ENCODE results near the gene ASIC3. TPM values are rescaled to one million over a fixed set of nuclear protein-coding genes. Genes with fewer than 3 reads are reported as not detected.

ASIC3 gene
- total and polyA plus RNA-seq, 2 donors (not counting 3 experiments of a cell fraction or from before 2014, with no cell fraction given), result 0.69 to 0.70 TPM

DNA sequence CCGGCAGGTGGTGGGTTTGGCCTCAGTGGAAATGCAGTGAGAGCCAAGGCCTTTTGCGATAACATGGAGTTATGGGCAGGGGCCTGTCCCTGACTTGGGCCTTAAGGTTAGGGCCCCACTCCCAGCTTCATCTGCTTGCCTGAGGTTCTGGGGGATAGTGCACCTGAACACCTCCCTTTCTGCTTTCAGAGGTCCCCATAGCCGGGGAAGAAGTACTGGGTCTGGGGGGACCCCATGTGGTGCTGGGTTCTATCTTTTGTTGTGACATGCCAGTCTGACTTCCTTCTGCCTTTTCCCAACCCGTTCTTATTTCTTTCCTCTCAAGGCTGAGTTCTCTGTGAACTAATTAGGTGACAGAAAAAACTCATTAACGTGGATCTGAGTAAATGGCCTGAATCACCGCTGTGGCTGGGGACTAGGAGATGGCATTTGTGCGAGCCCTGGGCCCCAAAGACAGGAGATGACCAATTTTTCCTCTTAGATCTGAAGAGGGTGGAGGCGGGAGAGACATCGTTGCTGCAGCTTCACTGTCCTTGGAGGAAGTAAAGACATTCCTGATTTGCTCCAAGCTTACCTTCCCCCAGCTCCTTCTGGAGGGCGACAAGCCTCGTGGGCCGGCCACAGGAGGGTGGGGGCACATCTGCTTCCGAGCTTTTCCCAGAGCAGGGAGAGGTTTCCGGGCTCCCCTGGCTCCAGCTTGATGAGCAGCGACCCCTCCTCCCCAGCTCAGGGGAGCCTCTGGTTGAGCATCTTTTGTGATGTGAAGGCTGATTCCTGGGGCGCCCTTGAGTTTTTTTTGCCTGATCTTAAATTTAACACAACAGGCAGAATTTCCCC lies 39.9 kb downstream of the ASIC3 start:
- POLR2A ChIA-PET, result interaction anchor here (0.6 kb wide), 1 partner anchor 701 kb away, joined by 7 read pairs; no protein-coding TSS in a partner anchor
- FAIRE-seq, result peak; percentile 38
- H3K79me2 ChIP-seq (ENCODE audit: control insufficient read depth, insufficient read depth, low read length), result peaks cover 59% of the 10 kb centered on the region

DNA sequence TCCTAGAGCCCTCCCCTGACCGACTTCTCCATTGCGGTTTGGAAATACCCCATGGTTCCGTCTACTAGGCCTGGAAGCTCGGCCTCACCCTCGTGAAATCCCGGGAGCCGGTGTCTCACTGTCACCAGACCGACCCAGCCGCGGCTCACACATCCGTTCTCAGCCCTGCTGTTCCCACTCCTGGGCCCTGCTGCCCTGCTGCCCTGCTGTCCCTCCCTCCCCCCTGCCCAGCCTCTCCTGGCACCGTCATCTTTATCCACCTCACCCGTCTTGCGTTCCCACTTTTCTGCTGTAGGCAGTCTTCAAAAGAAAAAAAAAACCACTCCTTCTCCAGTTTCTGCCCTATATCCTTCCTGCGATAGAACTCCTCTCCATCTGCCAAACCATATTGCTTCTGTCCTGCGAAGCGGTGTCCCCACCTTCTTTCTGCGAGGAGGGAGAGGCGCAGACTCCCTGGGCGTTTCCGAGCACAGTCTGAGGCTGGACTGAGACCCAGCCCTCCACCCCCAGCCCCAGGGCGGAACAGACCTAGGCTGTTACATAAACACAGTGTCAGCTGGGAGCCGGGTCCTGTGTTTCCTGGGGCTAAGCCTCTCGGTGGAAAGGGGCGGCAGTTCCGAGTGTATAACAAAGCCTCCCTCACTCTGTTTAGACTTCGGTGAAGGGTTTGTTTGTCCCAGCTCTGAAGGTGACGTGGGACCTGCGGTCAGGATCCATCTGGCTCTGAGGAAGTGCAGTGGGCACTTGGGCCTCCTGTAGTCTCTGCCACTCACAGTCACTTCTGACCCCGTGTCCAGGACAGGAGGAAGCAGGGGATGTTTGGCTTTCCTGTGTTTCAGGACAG lies 40.7 kb downstream of the ASIC3 start:
- peaks cover 67% of the 10 kb centered on the region for H3K79me2 ChIP-seq (ENCODE audit: control insufficient read depth, insufficient read depth, low read length)
- peaks cover 47% of the 10 kb centered on the region for H3K4me1 ChIP-seq (ENCODE audit: control insufficient read depth, extremely low read depth, insufficient read depth, low read length)
- TF ChIP-seq, protein P1, sequence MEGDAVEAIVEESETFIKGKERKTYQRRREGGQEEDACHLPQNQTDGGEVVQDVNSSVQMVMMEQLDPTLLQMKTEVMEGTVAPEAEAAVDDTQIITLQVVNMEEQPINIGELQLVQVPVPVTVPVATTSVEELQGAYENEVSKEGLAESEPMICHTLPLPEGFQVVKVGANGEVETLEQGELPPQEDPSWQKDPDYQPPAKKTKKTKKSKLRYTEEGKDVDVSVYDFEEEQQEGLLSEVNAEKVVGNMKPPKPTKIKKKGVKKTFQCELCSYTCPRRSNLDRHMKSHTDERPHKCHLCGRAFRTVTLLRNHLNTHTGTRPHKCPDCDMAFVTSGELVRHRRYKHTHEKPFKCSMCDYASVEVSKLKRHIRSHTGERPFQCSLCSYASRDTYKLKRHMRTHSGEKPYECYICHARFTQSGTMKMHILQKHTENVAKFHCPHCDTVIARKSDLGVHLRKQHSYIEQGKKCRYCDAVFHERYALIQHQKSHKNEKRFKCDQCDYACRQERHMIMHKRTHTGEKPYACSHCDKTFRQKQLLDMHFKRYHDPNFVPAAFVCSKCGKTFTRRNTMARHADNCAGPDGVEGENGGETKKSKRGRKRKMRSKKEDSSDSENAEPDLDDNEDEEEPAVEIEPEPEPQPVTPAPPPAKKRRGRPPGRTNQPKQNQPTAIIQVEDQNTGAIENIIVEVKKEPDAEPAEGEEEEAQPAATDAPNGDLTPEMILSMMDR (IDR thresholded peaks at IDR 0.05; ENCODE audit: extremely low read depth in 1 of 2, insufficient read depth in 1 of 2, low read depth in 1 of 2, low read length in 2 of 2), result no peak
- TF ChIP-seq FOS (IDR thresholded peaks at IDR 0.05; ENCODE audit: borderline replicate concordance, insufficient read depth, low read length) (peak; percentile 55), JUN (IDR thresholded peaks at IDR 0.05; ENCODE audit: borderline replicate concordance, insufficient read depth, insufficient read length, low read depth) (peak; percentile 54), EZH2 (IDR thresholded peaks at IDR 0.05; ENCODE audit: borderline replicate concordance, low read depth, low read length, severe bottlenecking) (no peak), GATA2 (IDR thresholded peaks at IDR 0.05; ENCODE audit: insufficient read depth, insufficient read length, low read depth, low read length) (no peak), POLR2AphosphoS5 (IDR thresholded peaks at IDR 0.05; ENCODE audit: insufficient read depth, low read depth, low read length) (peak; percentile 89), POLR2A (IDR thresholded peaks at IDR 0.05; ENCODE audit: low read depth, low read length) (no peak), MYC (IDR thresholded peaks at IDR 0.05; ENCODE audit: low read depth, low read length) (no peak)
- TF ChIP-seq, protein P2, sequence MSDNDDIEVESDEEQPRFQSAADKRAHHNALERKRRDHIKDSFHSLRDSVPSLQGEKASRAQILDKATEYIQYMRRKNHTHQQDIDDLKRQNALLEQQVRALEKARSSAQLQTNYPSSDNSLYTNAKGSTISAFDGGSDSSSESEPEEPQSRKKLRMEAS (IDR thresholded peaks at IDR 0.05; ENCODE audit: insufficient read depth, insufficient read length), result no peak
- H4K20me1 ChIP-seq (replicated peaks; ENCODE audit: control insufficient read depth, extremely low read depth, insufficient read depth, low read length), result no peaks in the 10 kb centered on the region
- no peaks in the 10 kb centered on the region for H3K27me3 ChIP-seq (ENCODE audit: control insufficient read depth in 2 of 2, insufficient read depth in 2 of 2, low read length in 2 of 2)
- DNase-seq (ENCODE audit: low read depth, low spot score), result peak; percentile 95
- peak; percentile 97 for FAIRE-seq
- ChIA-PET POLR2A (interaction anchor here (1.0 kb wide), 1 partner anchor 22 kb away, joined by 3 read pairs; no protein-coding TSS in a partner anchor), CTCF (interaction anchor here (1.0 to 4.5 kb wide), 9 partner anchors 15 to 126 kb away, joined by 3 to 29 read pairs (median 5); partner anchors contain the start of gene ABCB8)
- peak overlapping the region; percentile 94 for H3K4me2 ChIP-seq (ENCODE audit: insufficient read depth, low read length)
- peak overlapping the region; percentile 98 for H3K27ac ChIP-seq (ENCODE audit: insufficient read depth, low read depth, low read length)
- H3K9me3 ChIP-seq (replicated peaks; ENCODE audit: control insufficient read depth, insufficient read depth, low read length), result no peaks in the 10 kb centered on the region
- dilution Hi-C loops (cut with MboI; ENCODE audit: extremely low pct_ligation_motif_present, low sequenced_read_pairs) (no loop called here), intact Hi-C loops (cut with micrococcal nuclease) (loop anchor here (1.0 to 2.0 kb wide), 5 partner anchors 9 to 61 kb away; partner anchors contain the start of genes ABCB8 and FASTK)
- H3K9ac ChIP-seq (replicated peaks; ENCODE audit: extremely low read depth, insufficient read depth, low read length), result peak overlapping the region; percentile 78
- H3K4me3 ChIP-seq (replicated peaks in 1 of 3; ENCODE audit: insufficient read depth in 1 of 3, low read depth in 1 of 3, low read length in 3 of 3), result peak overlapping the region; percentile 81 to 96 (median 82)
- no peak overlapping the region for H2AFZ ChIP-seq (ENCODE audit: low read depth, low read length)
- no TSS peak for BruUV-seq (replicated peaks)
- no peaks in the 10 kb centered on the region for H3K9me1 ChIP-seq (replicated peaks; ENCODE audit: control insufficient read depth, extremely low read depth, insufficient read depth, low read length)
- peaks cover 0 to 7% of the 10 kb centered on the region in 2 experiments for H3K36me3 ChIP-seq (ENCODE audit: control insufficient read depth in 2 of 2, extremely low read depth in 1 of 2, insufficient read depth in 2 of 2, low read length in 2 of 2)

More for the DNA sequence above, 39.9 kb downstream of the ASIC3 start:
- no peaks in the 10 kb centered on the region for H3K27me3 ChIP-seq (ENCODE audit: control insufficient read depth in 2 of 2, insufficient read depth in 2 of 2, low read length in 2 of 2)
- H3K27ac ChIP-seq (ENCODE audit: insufficient read depth, low read depth, low read length), result peak overlapping the region; percentile 98
- H3K9me3 ChIP-seq (replicated peaks; ENCODE audit: control insufficient read depth, insufficient read depth, low read length), result no peaks in the 10 kb centered on the region
- H3K4me1 ChIP-seq (ENCODE audit: control insufficient read depth, extremely low read depth, insufficient read depth, low read length), result peaks cover 50% of the 10 kb centered on the region
- intact Hi-C loops (cut with micrococcal nuclease), result loop anchor here (2.0 kb wide), 1 partner anchor 49 kb away; no protein-coding TSS in a partner anchor
- TF ChIP-seq, protein P2 (IDR thresholded peaks at IDR 0.05; ENCODE audit: insufficient read depth, insufficient read length), result no peak
- TF ChIP-seq GATA2 (IDR thresholded peaks at IDR 0.05; ENCODE audit: insufficient read depth, insufficient read length, low read depth, low read length), result no peak
- dilution Hi-C loops (cut with MboI; ENCODE audit: extremely low pct_ligation_motif_present, low sequenced_read_pairs), result no loop called here
- TSS peak; percentile 62 for BruUV-seq (replicated peaks)
- H2AFZ ChIP-seq (ENCODE audit: low read depth, low read length), result no peak overlapping the region
- H3K4me3 ChIP-seq (replicated peaks in 1 of 3; ENCODE audit: insufficient read depth in 1 of 3, low read depth in 1 of 3, low read length in 3 of 3), result peak overlapping the region; percentile 81 to 96 (median 82)
- peak overlapping the region; percentile 94 for H3K4me2 ChIP-seq (ENCODE audit: insufficient read depth, low read length)
- H3K36me3 ChIP-seq (ENCODE audit: control insufficient read depth in 2 of 2, extremely low read depth in 1 of 2, insufficient read depth in 2 of 2, low read length in 2 of 2), result peaks cover 0 to 4% of the 10 kb centered on the region in 2 experiments
- no peaks in the 10 kb centered on the region for H4K20me1 ChIP-seq (replicated peaks; ENCODE audit: control insufficient read depth, extremely low read depth, insufficient read depth, low read length)
- DNase-seq (ENCODE audit: low read depth, low spot score), result peak; percentile 39
- no peaks in the 10 kb centered on the region for H3K9me1 ChIP-seq (replicated peaks; ENCODE audit: control insufficient read depth, extremely low read depth, insufficient read depth, low read length)
- H3K9ac ChIP-seq (replicated peaks; ENCODE audit: extremely low read depth, insufficient read depth, low read length), result peak overlapping the region; percentile 78
- CTCF ChIA-PET, result interaction anchor here (0.7 to 4.5 kb wide), 9 partner anchors 16 to 104 kb away, joined by 3 to 29 read pairs (median 5); partner anchors contain the start of gene ABCB8

All from endothelial cell of umbilical vein (primary cell).